ENCODE results near the gene YKT6.

Gene YKT6

GRCh38 chr7:44176486-44176885, 24.3 kb upstream of the YKT6 start:
- H3K4me1 ChIP-seq (ENCODE audit: insufficient read depth, poor library complexity, severe bottlenecking): peaks cover 4% of the 10 kb centered on the region
- H3K27ac ChIP-seq (ENCODE audit: poor library complexity, severe bottlenecking): no peak overlapping the region
- ATAC-seq (ENCODE audit: low read depth) (no peak), DNase-seq (ENCODE audit: low spot score) (no peak)
- H3K9me3 ChIP-seq (ENCODE audit: severe bottlenecking): no peaks in the 10 kb centered on the region
- no peaks in the 10 kb centered on the region for H3K36me3 ChIP-seq (ENCODE audit: low read depth)
- no peaks in the 10 kb centered on the region for H3K27me3 ChIP-seq (ENCODE audit: insufficient read depth, poor library complexity, severe bottlenecking)
- H3K4me3 ChIP-seq (ENCODE audit: severe bottlenecking): no peak overlapping the region
- no peak for TF ChIP-seq CTCF (IDR thresholded peaks at IDR 0.05; ENCODE audit: poor library complexity, severe bottlenecking)

- no peak for DNase-seq (ENCODE audit: low spot score)
Observed at GRCh38 chr7:44177570-44178131, 23.1 kb upstream of the YKT6 start.

GRCh38 chr7:44180631-44181030, 20.1 kb upstream of the YKT6 start:
- TF ChIP-seq CTCF (IDR thresholded peaks at IDR 0.05; ENCODE audit: poor library complexity, severe bottlenecking): no peak
- no peaks in the 10 kb centered on the region for H3K36me3 ChIP-seq (ENCODE audit: low read depth)
- H3K27ac ChIP-seq (ENCODE audit: poor library complexity, severe bottlenecking): no peak overlapping the region
- H3K27me3 ChIP-seq (ENCODE audit: insufficient read depth, poor library complexity, severe bottlenecking): no peaks in the 10 kb centered on the region
- no peak for ATAC-seq (ENCODE audit: low read depth)
- peaks cover 16% of the 10 kb centered on the region for H3K4me1 ChIP-seq (ENCODE audit: insufficient read depth, poor library complexity, severe bottlenecking)
- no peak overlapping the region for H3K4me3 ChIP-seq (ENCODE audit: severe bottlenecking)
- no peaks in the 10 kb centered on the region for H3K9me3 ChIP-seq (ENCODE audit: severe bottlenecking)
- DNase-seq (ENCODE audit: low spot score): no peak

More at GRCh38 chr7:44177570-44178131, 23.1 kb upstream of the YKT6 start:
- Histone ChIP-seq H3K4me3 (ENCODE audit: severe bottlenecking) (no peak overlapping the region), H3K9me3 (ENCODE audit: severe bottlenecking) (no peaks in the 10 kb centered on the region), H3K27me3 (ENCODE audit: insufficient read depth, poor library complexity, severe bottlenecking) (no peaks in the 10 kb centered on the region), H3K27ac (ENCODE audit: poor library complexity, severe bottlenecking) (no peak overlapping the region), H3K36me3 (ENCODE audit: low read depth) (no peaks in the 10 kb centered on the region), H3K4me1 (ENCODE audit: insufficient read depth, poor library complexity, severe bottlenecking) (peaks cover 4% of the 10 kb centered on the region)
- no peak for TF ChIP-seq CTCF (IDR thresholded peaks at IDR 0.05; ENCODE audit: poor library complexity, severe bottlenecking)
- ATAC-seq (ENCODE audit: low read depth): no peak

GRCh38 chr7:44182827-44183226, 18.0 kb upstream of the YKT6 start:
- Histone ChIP-seq H3K27me3 (ENCODE audit: insufficient read depth, poor library complexity, severe bottlenecking) (no peaks in the 10 kb centered on the region), H3K9me3 (ENCODE audit: severe bottlenecking) (no peaks in the 10 kb centered on the region), H3K36me3 (ENCODE audit: low read depth) (no peaks in the 10 kb centered on the region), H3K4me3 (ENCODE audit: severe bottlenecking) (no peak overlapping the region), H3K27ac (ENCODE audit: poor library complexity, severe bottlenecking) (no peak overlapping the region), H3K4me1 (ENCODE audit: insufficient read depth, poor library complexity, severe bottlenecking) (peaks cover 13% of the 10 kb centered on the region)
- ATAC-seq (ENCODE audit: low read depth) (no peak), DNase-seq (ENCODE audit: low spot score) (no peak)
- no peak for TF ChIP-seq CTCF (IDR thresholded peaks at IDR 0.05; ENCODE audit: poor library complexity, severe bottlenecking)

GRCh38 chr7:44183386-44183785, 17.4 kb upstream of the YKT6 start:
- TF ChIP-seq CTCF (IDR thresholded peaks at IDR 0.05; ENCODE audit: poor library complexity, severe bottlenecking): no peak

More at GRCh38 chr7:44183386-44183785, 17.4 kb upstream of the YKT6 start:
- Histone ChIP-seq H3K4me1 (ENCODE audit: insufficient read depth, poor library complexity, severe bottlenecking) (peaks cover 12% of the 10 kb centered on the region), H3K9me3 (ENCODE audit: severe bottlenecking) (no peaks in the 10 kb centered on the region), H3K36me3 (ENCODE audit: low read depth) (no peaks in the 10 kb centered on the region), H3K27ac (ENCODE audit: poor library complexity, severe bottlenecking) (no peak overlapping the region), H3K27me3 (ENCODE audit: insufficient read depth, poor library complexity, severe bottlenecking) (no peaks in the 10 kb centered on the region), H3K4me3 (ENCODE audit: severe bottlenecking) (no peak overlapping the region)
- ATAC-seq (ENCODE audit: low read depth): no peak
- DNase-seq (ENCODE audit: low spot score): no peak
